GM10266 (cell line): ENCODE data around the gene HMGN1.

ENCODE experiments used
- DNase-seq: peaks from one replicate; pipeline ENCODE4 v3.0.0; 2012; ENCODE audit errors: extremely low spot score
- TF ChIP-seq, protein P1 (sequence below): IDR thresholded peaks from 2 replicates; pipeline ENCODE4 v1.5.1; 2012; ENCODE audit warnings: mild to moderate bottlenecking, low read depth; ENCODE audit not compliant: control insufficient read depth, insufficient read depth; ENCODE audit errors: missing control alignments

Gene HMGN1

DNA sequence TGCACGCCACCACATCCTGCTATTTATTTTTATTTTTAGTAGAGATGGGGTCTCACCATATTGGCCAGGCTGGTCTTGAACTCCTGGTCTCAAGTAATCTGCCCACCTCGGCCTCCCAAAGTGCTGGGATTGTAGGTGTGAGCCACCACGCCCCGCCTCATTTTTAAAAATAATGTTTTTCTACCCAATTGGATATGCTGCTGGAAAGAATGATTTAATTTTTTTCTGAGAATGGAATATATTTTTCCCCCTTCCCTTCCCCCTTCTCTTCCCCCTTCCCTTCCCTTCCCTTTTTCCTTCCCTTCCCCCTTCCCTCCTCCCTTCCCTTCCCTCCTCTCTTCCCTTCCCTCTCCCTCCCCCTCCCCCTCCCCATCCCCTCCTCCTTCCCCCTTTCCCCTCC lies 17.7 kb upstream of the HMGN1 start:
- DNase-seq = no peak
- TF ChIP-seq, protein P1, sequence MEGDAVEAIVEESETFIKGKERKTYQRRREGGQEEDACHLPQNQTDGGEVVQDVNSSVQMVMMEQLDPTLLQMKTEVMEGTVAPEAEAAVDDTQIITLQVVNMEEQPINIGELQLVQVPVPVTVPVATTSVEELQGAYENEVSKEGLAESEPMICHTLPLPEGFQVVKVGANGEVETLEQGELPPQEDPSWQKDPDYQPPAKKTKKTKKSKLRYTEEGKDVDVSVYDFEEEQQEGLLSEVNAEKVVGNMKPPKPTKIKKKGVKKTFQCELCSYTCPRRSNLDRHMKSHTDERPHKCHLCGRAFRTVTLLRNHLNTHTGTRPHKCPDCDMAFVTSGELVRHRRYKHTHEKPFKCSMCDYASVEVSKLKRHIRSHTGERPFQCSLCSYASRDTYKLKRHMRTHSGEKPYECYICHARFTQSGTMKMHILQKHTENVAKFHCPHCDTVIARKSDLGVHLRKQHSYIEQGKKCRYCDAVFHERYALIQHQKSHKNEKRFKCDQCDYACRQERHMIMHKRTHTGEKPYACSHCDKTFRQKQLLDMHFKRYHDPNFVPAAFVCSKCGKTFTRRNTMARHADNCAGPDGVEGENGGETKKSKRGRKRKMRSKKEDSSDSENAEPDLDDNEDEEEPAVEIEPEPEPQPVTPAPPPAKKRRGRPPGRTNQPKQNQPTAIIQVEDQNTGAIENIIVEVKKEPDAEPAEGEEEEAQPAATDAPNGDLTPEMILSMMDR = no peak

DNA sequence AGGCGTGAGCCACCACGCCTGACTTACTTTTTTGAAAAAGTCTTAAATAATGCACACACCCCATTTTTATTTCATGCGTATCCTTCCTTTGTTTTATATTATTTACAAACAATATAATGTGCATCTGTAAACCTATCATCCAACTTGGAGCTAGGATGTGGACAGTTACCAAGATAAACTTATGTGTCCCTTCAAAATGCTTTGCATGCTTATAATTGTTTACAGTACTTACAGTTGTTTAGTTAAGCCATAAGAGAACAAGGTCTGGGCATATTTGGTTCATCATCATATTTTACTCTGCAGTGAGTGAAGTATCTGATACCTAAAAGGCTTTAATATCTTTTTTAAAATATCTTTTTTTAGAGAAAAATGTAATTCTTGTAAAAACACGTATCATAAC lies 16.1 kb upstream of the HMGN1 start:
- TF ChIP-seq, protein P1 = no peak
- no peak for DNase-seq

DNA sequence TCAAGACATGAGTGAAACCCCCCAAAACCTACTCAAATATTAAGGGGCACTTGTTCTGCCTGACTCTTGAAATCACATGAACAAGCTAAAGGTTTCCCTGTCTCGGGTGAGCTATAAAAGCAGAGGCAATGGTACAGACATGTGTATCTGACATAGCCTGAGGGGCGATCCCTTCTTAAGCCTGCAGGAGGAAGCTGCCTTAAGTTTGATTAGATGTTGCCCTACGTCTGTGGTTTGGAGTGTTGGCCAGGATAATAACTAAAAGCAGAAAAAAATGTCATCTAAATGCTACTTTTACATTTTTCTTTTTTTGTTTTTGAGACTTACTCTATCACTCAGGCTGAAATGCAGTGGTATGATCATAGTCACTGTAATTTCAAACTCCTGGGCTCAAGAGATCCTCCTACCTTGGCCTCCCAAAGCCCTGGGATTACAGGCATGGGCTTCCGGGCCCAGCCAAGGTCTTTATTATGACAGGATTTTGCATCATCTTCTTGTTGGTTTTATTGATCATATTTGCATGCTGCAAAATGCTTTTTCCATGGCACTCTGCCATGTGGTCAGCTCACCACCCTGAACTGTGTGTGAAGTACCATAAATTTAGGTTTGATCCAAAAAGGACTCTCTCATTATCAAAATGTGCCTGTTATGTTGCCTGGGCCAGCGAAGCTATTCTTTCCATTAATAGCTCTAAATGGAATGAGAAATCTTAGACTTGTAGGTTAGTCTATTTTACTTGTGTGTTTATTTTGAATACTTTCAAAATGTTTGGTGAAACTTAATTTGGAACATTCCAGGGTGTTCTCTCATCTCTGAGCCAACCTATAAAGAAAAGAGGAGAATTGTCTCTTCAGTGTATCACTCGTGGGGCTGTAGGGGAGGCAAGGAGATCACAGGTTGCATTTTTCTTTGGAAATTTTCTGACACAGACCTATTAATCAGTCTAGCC lies 15.0 kb upstream of the HMGN1 start:
- DNase-seq = no peak
- TF ChIP-seq, protein P1 = no peak

DNA sequence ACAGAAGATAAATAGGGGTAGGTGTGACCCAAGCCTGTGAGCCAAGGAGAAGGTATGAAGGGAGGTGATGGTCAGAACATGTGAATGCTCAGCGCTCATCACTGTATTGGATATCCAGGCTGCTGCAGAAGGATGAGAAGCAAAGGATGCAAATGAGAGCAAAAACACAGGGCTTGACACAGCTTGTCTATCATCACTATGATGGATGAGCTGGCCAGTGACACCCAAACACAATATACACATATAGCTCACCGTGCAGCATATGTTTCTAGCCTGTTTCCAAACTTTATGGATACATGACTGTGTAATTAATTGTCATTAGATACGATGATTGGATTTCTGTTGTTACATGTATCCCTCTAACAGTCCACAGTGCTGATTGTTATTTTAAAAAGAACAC lies 13.8 kb upstream of the HMGN1 start:
- DNase-seq = no peak
- TF ChIP-seq, protein P1 = no peak

DNA sequence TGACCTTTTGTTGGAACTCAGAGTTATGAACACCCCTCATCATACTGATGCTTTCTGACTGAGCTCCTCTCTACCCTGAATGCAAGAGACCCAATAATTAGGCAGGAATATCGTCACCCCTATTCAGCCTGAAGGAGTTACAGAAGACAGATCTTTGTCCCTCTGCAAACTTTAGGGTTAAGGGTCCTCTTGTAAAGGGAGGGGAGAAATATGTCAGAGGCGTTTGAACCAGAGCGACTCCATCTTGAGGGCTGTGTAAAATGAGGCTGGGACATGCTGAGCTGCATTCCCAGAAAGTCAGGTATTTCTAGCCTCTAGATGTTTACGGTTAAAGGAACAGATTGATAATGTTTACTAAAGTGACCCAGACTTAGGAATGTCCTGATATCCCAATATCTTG lies 10.5 kb upstream of the HMGN1 start:
- TF ChIP-seq, protein P1 = no peak
- DNase-seq = no peak

DNA sequence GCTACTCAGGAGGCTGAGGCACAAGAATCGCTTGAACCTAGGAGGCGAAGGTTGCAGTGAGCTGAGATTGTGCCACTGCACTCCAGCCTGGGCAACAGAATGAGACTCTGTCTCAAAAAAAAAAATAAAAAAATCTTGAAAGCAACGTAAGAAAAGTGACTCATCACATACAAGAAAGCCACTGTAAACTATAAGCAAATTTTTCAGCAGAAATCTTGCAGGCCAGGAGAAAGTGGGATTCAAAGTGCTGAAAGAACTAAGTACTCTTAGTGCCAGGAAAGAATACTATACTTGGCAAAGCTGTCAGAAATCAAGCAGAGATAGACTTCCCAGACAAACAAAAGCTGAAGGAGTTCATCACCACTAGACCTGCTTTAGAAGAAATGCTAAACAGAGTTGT lies 4.4 kb upstream of the HMGN1 start:
- no peak for DNase-seq

More for the DNA sequence above, 4.4 kb upstream of the HMGN1 start:
- TF ChIP-seq, protein P1 = no peak
